ENCODE data around the gene KCNJ14.

KCNJ14 gene

DNA sequence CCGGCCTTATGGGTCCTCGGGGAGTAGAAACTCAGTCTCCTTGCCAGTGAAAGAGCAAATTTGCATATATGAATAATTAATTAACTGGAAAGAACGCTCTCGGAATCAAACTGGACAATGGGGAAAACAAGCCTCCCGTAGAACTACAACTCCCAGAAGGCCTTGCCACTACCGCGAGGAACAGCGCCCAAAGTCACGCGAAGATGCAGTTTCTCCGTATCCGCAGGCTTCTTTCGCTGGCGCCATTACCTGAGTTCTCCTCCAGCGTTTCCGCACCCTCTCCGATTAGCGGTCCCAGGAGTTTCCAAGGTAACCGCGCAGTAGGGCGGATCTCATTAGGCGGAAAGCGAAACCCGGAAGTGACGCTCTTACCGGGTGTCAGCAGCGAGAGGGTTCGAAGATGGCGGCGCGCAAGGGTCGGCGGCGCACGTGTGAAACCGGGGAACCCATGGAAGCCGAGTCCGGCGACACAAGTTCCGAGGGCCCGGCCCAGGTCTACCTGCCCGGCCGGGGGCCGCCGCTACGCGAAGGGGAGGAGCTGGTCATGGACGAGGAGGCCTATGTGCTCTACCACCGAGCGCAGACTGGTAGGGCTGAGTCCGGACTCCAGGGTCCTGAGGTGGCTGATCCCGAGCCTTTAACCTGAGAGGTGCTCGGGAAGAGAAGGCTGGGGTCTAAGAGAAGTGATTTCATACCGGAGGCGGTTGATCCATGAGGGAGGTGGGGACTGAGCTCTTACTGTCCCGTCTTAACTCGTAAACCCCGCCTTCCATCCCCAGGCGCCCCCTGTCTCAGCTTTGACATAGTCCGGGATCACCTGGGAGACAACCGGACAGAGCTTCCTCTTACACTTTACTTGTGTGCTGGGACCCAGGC, 9.5 kb upstream of the KCNJ14 start, which contains the start of gene GRWD1:
Gene GRWD1, plus strand, starts transcription at position 378 of the 876 bp plus-strand sequence. Its CDS starts 23 bp downstream, at position 401.
- peak; percentile 92 for DNase-seq

DNA sequence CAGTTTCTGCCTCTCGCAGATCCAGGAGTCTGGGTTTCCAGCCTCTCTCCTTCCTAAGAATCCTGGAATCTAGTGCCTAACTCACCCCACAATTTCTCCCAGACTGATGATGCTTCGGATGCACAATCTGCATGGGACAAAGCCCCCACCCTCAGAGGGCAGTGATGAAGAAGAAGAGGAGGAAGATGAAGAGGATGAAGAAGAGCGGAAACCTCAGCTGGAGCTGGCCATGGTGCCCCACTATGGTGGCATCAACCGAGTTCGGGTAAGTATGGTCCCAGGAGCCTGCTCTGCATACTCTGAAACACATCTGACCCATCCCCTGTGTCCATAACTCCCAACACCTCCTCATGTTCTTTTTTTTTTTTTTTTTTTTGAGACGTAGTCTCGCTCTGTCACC, 8.8 kb upstream of the KCNJ14 start:
- no peak for DNase-seq

GRCh38 chr19:48448563-48448962, 6.8 kb upstream of the KCNJ14 start:
- DNase-seq: no peak

DNA sequence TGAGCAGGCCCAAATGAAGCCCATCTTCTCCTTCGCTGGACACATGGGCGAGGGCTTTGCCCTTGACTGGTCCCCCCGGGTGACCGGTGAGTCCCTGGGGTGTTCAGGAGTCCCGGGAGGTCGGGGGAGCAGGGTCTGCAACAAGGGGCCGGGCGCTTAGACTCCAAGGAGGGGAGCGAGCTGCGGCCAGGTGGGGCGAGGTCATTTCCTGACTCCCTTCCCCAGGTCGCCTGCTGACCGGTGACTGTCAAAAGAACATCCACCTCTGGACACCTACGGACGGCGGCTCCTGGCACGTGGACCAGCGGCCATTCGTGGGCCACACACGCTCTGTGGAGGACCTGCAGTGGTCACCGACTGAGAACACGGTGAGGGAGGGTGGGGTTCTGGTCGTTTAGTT, 4.9 kb upstream of the KCNJ14 start:
- DNase-seq: no peak

GRCh38 chr19:48450863-48451262, 4.5 kb upstream of the KCNJ14 start:
- DNase-seq: no peak

GRCh38 chr19:48451624-48452023, 3.8 kb upstream of the KCNJ14 start:
- DNase-seq: no peak

- DNase-seq: no peak
These were observed 2.8 kb upstream of the KCNJ14 start for GRCh38 chr19:48452289-48453190.

DNA sequence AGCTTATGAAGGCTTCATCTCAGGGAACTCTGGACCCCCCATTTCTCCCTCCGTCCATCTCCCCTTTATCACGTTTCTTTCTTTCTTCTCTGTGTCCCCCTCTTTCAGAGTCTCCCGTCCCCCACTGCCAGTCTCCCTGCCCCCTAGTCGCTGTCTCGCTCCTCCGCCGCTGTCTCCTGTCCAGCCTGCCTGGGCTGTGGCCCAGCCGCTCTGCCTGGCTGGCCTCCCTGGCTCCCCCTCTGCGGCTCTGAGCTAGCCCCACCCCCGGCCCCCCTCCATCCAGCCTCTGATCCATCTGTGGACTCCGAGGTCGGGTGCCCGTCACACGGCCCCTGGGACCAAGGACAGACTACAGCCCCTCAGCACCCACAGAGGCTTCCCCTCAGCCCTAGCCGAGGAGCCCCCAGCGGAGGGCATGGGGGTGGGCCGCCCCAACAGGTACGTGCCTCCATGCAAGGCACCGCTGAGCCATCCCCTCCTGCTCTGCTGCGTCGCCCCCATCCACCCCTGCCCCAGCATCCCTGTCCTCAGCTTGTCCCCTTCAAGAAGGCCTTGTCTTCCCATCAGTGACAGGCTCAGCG, 1.1 kb upstream of the KCNJ14 start:
- DNase-seq: no peak

DNA sequence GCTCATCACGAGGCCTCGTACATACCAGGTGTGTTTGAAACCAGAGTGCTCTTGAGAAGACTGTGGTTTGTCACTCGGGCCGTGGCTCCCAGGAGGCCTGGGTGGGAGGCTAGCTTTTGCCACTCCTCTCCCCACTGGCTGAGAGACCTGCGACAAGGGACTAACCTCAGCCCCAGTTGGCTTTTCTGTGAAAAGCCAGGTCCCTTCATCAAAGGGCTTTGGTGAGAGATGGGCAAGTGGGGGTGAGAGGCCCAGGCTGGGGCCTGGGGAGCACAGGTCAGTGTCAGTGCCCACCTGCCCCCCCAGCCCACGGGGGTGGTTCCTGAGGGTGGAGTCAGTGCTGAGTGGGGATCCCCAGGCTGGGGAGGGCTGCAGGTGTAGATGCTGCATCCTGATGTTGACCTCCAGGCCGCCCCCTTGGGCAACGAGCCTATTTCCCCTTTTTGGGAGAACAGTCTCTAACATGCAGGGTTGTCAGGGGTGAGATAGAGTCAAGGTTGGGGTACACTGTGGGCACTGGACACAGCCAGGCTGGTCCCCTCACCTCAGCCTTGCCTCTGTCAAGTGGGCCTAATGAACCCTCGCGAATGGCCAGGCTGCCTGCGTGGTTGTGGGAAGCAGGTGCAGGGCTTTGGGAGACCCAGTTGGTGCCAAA, 661 bp downstream of the KCNJ14 start:
- no peak for DNase-seq

GRCh38 chr19:48456864-48457263, 1.5 kb downstream of the KCNJ14 start:
- DNase-seq: no peak

GRCh38 chr19:48458016-48458415, 2.6 kb downstream of the KCNJ14 start:
- DNase-seq: no peak

- DNase-seq: no peak
These were observed 6.2 kb downstream of the KCNJ14 start for GRCh38 chr19:48461651-48461981.

GRCh38 chr19:48461982-48462655, 6.7 kb downstream of the KCNJ14 start:
- no peak for DNase-seq

DNA sequence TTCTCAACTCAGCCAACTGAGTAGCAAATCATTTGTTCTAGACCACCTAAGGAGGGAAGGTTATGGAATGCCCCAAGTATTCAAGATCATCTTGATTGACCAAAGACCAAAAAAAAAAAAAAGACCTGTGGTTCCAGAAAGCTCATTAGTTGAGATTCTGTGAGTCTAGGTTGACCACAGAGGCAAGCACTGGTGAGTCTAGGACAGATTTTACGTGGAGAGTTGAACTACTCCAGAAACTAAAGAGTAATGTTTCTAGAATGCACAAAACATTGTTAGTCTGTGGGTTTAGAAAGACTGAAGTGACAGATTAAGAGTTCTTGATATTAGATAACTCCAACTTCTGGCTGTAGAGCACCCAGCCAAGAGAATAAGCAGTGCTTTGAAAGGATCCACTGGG, 9.8 kb downstream of the KCNJ14 start:
- no peak for DNase-seq

GRCh38 chr19:48466561-48467325, 11.4 kb downstream of the KCNJ14 start:
- no peak for DNase-seq

DNA sequence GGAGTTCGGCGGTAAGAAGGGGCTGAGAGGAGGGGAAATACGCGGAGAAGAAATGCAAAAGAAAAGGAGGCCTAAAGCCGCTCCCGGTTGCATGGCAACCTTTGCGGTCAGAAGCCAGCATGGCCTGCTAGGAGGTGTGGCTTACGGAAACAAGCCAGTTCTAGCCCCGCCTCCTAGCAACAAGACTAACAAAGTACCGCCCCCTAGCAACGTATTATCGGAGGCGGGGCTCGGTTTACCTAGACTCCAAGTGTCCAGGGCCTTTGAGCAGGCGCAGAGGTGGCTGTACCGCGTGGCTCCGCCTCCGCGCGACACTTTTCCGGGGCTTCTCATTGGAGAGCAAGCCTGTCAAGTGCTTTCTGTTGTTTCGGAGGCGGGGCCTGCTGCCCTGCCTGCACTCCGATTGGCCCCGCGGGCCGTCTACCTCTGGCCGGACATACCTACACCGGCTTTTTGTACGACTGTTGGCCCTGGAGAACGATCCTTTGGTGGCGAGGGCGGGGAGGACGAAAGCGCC, 13.5 kb downstream of the KCNJ14 start:
- peak; percentile 97 for DNase-seq

GRCh38 chr19:48469289-48469881, 14.0 kb downstream of the KCNJ14 start, which contains the start of gene CYTH2:
Gene CYTH2, plus strand, starts transcription at chr19:48469369. Its CDS starts 139 bp downstream, at chr19:48469508.
- DNase-seq: peak; percentile 86

- no peak for DNase-seq
These were observed 14.7 kb downstream of the KCNJ14 start for GRCh38 chr19:48469934-48470680.

DNA sequence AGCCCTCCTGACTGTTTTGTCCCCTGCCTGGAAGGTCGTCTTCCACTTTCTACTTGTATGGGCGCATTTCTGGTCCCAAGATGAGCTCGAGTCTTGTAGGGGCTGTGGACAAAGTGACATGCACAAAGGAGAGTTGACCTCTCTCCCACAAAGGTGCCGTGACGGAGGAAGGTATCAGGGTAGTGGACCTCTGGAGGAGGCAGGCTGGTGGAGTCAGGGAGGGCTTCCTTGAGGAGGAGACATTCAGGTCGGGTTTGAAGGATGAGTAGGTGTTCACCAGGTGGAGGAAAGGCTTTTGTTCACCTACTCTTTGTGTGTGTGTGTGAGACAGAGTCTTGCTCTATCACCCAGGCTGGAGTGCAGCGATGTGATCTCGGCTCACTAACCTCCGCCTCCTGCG, 15.5 kb downstream of the KCNJ14 start:
- no peak for DNase-seq

DNA sequence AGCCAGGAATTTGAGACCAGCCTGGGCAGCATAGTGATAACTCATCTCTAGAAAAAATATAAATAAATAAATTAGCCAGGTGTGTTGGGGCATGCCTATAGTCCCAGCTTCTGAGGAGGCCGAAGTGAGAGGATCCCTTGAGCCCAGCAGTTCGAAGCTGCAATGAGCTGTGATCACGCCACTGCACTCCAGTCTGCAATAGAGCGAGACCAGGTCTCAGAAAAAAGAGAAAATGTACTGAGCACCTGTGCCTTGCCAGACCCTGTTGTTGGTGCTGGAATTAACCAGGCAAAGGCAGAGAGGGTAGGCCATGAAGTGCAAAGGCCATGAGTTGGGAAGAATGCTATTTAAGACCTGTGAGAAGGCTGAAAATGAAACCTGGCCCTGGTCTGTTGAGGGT, 16.5 kb downstream of the KCNJ14 start:
- DNase-seq: no peak

Measured in activated CD8-positive, alpha-beta memory T cell treated with anti-CD3 and anti-CD28 coated beads, Interleukin-2, amount 50 U/mL, for 48 hours (primary cell).